ENCODE data around the gene DOCK2. TPM values are rescaled to one million over a fixed set of nuclear protein-coding genes. Genes with fewer than 3 reads are reported as not detected.

The DOCK2 gene
- polyA plus RNA-seq, 1 of the 3 experiments (the other 2 are of a cell fraction) = 3.8 TPM

DNA sequence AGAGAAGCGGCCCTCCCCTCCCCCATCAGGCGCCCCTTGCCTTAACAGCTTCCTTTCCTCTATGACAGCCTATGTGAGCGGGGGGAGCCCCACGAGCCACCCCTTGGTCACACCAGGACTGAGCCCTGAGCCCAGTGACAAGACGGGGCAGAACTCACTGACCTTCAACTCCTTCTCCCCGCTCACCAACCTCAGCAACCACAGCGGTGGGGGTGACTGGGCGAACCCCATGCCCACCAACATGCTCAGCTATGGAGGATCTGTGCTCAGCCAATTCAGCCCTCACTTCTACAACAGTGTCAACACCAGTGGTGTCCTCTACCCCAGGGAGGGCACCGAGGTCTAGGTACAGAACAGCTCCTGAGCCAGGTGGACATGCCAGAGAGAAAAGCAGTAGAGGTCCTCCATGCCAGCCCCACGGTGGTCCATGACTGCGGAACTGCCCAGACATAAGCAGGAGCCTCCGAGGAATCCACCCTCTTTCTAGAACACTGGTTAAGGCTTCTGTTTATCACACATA is 471.3 kb downstream of the DOCK2 start:
- Histone ChIP-seq H3K4me3 (ENCODE audit: low read depth in 2 of 2, low read length in 1 of 2) (no peak overlapping the region), H3K36me3 (replicated peaks in 1 of 2; ENCODE audit: control insufficient read depth in 1 of 2, insufficient read depth in 2 of 2, low read length in 1 of 2) (no peaks in the 10 kb centered on the region), H3K27ac (ENCODE audit: low read depth in 2 of 2, low read length in 1 of 2) (no peak overlapping the region), H4K20me1 (ENCODE audit: insufficient read depth) (no peaks in the 10 kb centered on the region), H3K79me2 (ENCODE audit: insufficient read depth) (no peaks in the 10 kb centered on the region), H3K4me2 (no peak overlapping the region), H3K4me1 (ENCODE audit: control insufficient read depth in 1 of 2, insufficient read depth in 2 of 2, low read depth in 1 of 2, low read length in 1 of 2) (no peaks in the 10 kb centered on the region; a peak in 1 of 4 replicates), H3K27me3 (ENCODE audit: insufficient read depth) (no peaks in the 10 kb centered on the region; the same call in 1 of the 2 replicates), H2AFZ (ENCODE audit: low read depth) (no peak overlapping the region), H3K9ac (no peak overlapping the region), H3K9me3 (no peaks in the 10 kb centered on the region), H3F3A (replicated peaks; ENCODE audit: insufficient read depth) (no peaks in the 10 kb centered on the region), H3K9me2 (no peaks in the 10 kb centered on the region)
- ChIA-PET POLR2A (no interaction called here), CTCF (interaction anchor here (1.7 to 9.7 kb wide), 4 partner anchors 8 to 108 kb away, joined by 3 to 201 read pairs (median 24); no protein-coding TSS in a partner anchor)
- 78% methylated on average over 10 of the region's 12 CpGs for WGBS (ENCODE audit: low lambda C conversion rate)
- DNase-seq = no peak
- TF ChIP-seq RXRA (IDR thresholded peaks at IDR 0.05; ENCODE audit: borderline replicate concordance, low read depth) (no peak), EP300 (IDR thresholded peaks at IDR 0.05; ENCODE audit: borderline replicate concordance in 1 of 2, low read depth in 1 of 2, low read length in 1 of 2) (no peak), GATA2 (CRISPR knock-in tag; IDR thresholded peaks at IDR 0.05) (no peak), POLR2AphosphoS5 (IDR thresholded peaks at IDR 0.05; ENCODE audit: low read depth, low read length) (no peak), FOXJ3 (CRISPR knock-in tag; IDR thresholded peaks at IDR 0.05) (no peak)
- TF ChIP-seq, protein P1, sequence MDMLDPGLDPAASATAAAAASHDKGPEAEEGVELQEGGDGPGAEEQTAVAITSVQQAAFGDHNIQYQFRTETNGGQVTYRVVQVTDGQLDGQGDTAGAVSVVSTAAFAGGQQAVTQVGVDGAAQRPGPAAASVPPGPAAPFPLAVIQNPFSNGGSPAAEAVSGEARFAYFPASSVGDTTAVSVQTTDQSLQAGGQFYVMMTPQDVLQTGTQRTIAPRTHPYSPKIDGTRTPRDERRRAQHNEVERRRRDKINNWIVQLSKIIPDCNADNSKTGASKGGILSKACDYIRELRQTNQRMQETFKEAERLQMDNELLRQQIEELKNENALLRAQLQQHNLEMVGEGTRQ (IDR thresholded peaks at IDR 0.05; ENCODE audit: borderline replicate concordance, low read depth, low read length) = no peak

DNA sequence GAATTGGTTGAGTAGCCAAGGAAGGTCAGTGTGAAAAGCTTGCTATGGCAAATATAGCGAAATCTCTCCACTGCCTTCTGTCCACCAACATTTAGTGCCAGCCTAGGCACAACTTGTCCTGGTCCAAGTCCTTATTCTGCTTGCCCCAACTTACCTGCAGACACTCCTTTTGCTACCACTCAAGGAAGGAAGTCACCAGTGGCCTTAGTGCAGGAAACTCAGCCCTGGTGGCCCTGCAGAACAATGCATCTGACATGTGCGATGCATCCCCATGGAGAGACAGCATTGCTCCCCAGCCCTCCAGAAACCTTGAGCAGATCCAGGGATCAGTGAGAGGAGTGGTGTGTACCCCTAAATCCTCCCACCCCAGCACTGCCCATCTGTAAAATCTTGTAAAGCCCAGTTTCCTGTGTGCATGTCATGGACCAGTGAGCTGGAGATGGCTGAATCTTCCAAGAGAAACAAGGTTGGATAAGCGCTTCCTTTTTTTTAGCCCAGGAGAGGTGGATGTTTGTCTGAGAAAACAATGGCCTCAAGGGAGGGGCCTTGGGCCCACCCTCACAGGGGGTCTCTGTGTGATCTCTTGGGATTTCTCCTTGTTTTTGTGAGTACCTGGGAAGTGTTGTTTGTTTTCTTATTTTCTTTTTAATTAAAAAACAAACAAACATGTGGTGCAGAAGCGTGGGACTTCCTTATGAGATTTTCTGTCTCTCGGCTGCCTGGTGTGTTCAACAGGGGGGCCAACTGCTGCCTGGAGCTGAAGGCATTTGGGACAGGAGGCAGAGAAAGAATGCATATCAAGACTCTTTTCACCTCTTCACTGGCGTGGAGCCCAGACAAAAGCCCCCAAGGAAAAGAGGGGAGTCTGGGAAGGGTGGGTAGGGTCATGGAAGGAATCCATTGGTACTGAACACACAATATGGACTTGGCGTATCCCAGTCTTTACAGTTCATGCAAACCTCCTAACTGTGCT is 472.3 kb downstream of the DOCK2 start:
- no peak for DNase-seq
- WGBS (ENCODE audit: low lambda C conversion rate) = 74% methylated on average over 7 of the region's 7 CpGs

More for the DNA sequence above, 472.3 kb downstream of the DOCK2 start:
- no peaks in the 10 kb centered on the region for H3K9me2 ChIP-seq
- TF ChIP-seq MXI1 (IDR thresholded peaks at IDR 0.05; ENCODE audit: low read depth, low read length) (no peak), CHD2 (IDR thresholded peaks at IDR 0.05; ENCODE audit: low read length, partially characterized antibody) (no peak), JUND (IDR thresholded peaks at IDR 0.05) (no peak), RCOR1 (IDR thresholded peaks at IDR 0.05; ENCODE audit: low read length) (no peak)
- TF ChIP-seq, protein P2, sequence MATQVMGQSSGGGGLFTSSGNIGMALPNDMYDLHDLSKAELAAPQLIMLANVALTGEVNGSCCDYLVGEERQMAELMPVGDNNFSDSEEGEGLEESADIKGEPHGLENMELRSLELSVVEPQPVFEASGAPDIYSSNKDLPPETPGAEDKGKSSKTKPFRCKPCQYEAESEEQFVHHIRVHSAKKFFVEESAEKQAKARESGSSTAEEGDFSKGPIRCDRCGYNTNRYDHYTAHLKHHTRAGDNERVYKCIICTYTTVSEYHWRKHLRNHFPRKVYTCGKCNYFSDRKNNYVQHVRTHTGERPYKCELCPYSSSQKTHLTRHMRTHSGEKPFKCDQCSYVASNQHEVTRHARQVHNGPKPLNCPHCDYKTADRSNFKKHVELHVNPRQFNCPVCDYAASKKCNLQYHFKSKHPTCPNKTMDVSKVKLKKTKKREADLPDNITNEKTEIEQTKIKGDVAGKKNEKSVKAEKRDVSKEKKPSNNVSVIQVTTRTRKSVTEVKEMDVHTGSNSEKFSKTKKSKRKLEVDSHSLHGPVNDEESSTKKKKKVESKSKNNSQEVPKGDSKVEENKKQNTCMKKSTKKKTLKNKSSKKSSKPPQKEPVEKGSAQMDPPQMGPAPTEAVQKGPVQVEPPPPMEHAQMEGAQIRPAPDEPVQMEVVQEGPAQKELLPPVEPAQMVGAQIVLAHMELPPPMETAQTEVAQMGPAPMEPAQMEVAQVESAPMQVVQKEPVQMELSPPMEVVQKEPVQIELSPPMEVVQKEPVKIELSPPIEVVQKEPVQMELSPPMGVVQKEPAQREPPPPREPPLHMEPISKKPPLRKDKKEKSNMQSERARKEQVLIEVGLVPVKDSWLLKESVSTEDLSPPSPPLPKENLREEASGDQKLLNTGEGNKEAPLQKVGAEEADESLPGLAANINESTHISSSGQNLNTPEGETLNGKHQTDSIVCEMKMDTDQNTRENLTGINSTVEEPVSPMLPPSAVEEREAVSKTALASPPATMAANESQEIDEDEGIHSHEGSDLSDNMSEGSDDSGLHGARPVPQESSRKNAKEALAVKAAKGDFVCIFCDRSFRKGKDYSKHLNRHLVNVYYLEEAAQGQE (IDR thresholded peaks at IDR 0.05; ENCODE audit: low read depth, low read length) = no peak
- TF ChIP-seq, protein P3, sequence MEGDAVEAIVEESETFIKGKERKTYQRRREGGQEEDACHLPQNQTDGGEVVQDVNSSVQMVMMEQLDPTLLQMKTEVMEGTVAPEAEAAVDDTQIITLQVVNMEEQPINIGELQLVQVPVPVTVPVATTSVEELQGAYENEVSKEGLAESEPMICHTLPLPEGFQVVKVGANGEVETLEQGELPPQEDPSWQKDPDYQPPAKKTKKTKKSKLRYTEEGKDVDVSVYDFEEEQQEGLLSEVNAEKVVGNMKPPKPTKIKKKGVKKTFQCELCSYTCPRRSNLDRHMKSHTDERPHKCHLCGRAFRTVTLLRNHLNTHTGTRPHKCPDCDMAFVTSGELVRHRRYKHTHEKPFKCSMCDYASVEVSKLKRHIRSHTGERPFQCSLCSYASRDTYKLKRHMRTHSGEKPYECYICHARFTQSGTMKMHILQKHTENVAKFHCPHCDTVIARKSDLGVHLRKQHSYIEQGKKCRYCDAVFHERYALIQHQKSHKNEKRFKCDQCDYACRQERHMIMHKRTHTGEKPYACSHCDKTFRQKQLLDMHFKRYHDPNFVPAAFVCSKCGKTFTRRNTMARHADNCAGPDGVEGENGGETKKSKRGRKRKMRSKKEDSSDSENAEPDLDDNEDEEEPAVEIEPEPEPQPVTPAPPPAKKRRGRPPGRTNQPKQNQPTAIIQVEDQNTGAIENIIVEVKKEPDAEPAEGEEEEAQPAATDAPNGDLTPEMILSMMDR (IDR thresholded peaks at IDR 0.05) = no peak
- H4K20me1 ChIP-seq (ENCODE audit: insufficient read depth) = no peaks in the 10 kb centered on the region
- no peak overlapping the region for H3K4me3 ChIP-seq (ENCODE audit: low read depth in 2 of 2, low read length in 1 of 2)
- H3K27me3 ChIP-seq (ENCODE audit: insufficient read depth) = no peaks in the 10 kb centered on the region; the same call in 1 of the 2 replicates
- H3K27ac ChIP-seq (ENCODE audit: low read depth in 2 of 2, low read length in 1 of 2) = no peak overlapping the region
- no peak overlapping the region for H3K9ac ChIP-seq
- no peak overlapping the region for H3K4me2 ChIP-seq
- ChIA-PET POLR2A (no interaction called here), CTCF (interaction anchor here (1.0 to 9.7 kb wide), 6 partner anchors 9 to 158 kb away, joined by 3 to 201 read pairs (median 24); no protein-coding TSS in a partner anchor)
- H3K4me1 ChIP-seq (ENCODE audit: control insufficient read depth in 1 of 2, insufficient read depth in 2 of 2, low read depth in 1 of 2, low read length in 1 of 2) = no peaks in the 10 kb centered on the region; a peak in 1 of 4 replicates
- H3F3A ChIP-seq (replicated peaks; ENCODE audit: insufficient read depth) = no peaks in the 10 kb centered on the region
- H2AFZ ChIP-seq (ENCODE audit: low read depth) = no peak overlapping the region
- H3K9me3 ChIP-seq = no peaks in the 10 kb centered on the region
- H3K79me2 ChIP-seq (ENCODE audit: insufficient read depth) = no peaks in the 10 kb centered on the region
- no peaks in the 10 kb centered on the region for H3K36me3 ChIP-seq (replicated peaks in 1 of 2; ENCODE audit: control insufficient read depth in 1 of 2, insufficient read depth in 2 of 2, low read length in 1 of 2)

All from SK-N-SH (cell line).